HepG2 (cell line): ENCODE data around the gene ELL. TPM values are rescaled to one million over a fixed set of nuclear protein-coding genes. Genes with fewer than 3 reads are reported as not detected.

Experiments used
- ATAC-seq: fragments of 200-7000 bp; cut with Tn5 transposase; 3 replicates; pipeline ENCODE4 v1.9.1; 2020; ENCODE audit warnings: mild to moderate bottlenecking, moderate library complexity
- BruUV-seq: library from RNA; stranded (reverse); fragments of 400-500 nt; replicated peaks from 2 replicates; lab custom pipeline; 2021; lab: Mats Ljungman, UMichigan
- CTCF ChIA-PET: fragments of 300-600 bp; formaldehyde crosslinking; extraction: SDS; loops from one replicate; lab custom pipeline; 2021; ENCODE audit warnings: low total read pairs, inconsistent platforms, low intra/inter-chr PET ratio; lab: Yijun Ruan, JAX
- POLR2A ChIA-PET: fragments of 350-600 bp; sonication (Branson Sonifier 250); formaldehyde crosslinking; loops from one replicate; lab custom pipeline; 2020; ENCODE audit warnings: antibody characterized with exemption, inconsistent platforms; lab: Yijun Ruan, JAX
- DNase-seq: peaks from one replicate; pipeline ENCODE4 v3.0.0-alpha.2; 2015; ENCODE audit warnings: low spot score
- FAIRE-seq: peaks from 3 replicates; lab custom pipeline; 2011; peaks lifted over from hg19 to GRCh38; lab: Jason Lieb, UNC
- H2AFZ ChIP-seq: one replicate; pipeline ENCODE4 v1.6.1; 2011; ENCODE audit warnings: low read length, inconsistent platforms
- H3K27ac ChIP-seq: fragments of 300-600 bp; 3 replicates; pipeline ENCODE4 v1.8.0; 2011; ENCODE audit warnings: mixed run types, mild to moderate bottlenecking, mixed read lengths, low read length, inconsistent platforms; ENCODE audit not compliant: insufficient read depth; ENCODE audit errors: extremely low read length
- H3K27me3 ChIP-seq, 2 experiments: fragments of 200-600 bp in 1 of 2; 2 replicates in 1 of 2; 3 replicates in 1 of 2; pipeline versions ENCODE4 v1.6.0 to v1.8.0; 2011; ENCODE audit warnings: low read length in 2 of 2, mild to moderate bottlenecking in 2 of 2, moderate library complexity in 2 of 2, inconsistent platforms in 1 of 2; ENCODE audit not compliant: insufficient read depth in 2 of 2, control insufficient read depth in 1 of 2
- H3K36me3 ChIP-seq, 2 experiments: fragments of 200-600 bp in 1 of 2; replicated peaks in 1 of 2; 2 replicates in 1 of 2; 3 replicates in 1 of 2; pipeline versions ENCODE4 v1.5.1 to v1.8.0; 2011; ENCODE audit warnings: low read length in 2 of 2, inconsistent platforms in 1 of 2; ENCODE audit not compliant: insufficient read depth in 2 of 2, control insufficient read depth in 1 of 2
- H3K4me1 ChIP-seq: 2 replicates; pipeline ENCODE4 v1.5.1; 2012; ENCODE audit warnings: low read length, inconsistent platforms; ENCODE audit not compliant: insufficient read depth
- H3K4me2 ChIP-seq: 2 replicates; pipeline ENCODE4 v1.6.0; 2011; ENCODE audit warnings: low read depth, low read length, inconsistent platforms
- H3K4me3 ChIP-seq, 3 experiments: fragments of 200-600 bp in 1 of 3; sonication (generic), shearing (Covaris generic) in 1 of 3; replicated peaks in 1 of 3; 2 replicates each; pipeline ENCODE4 v1.5.1; 2011 to 2016; ENCODE audit warnings: low read length in 3 of 3, inconsistent platforms in 2 of 3, low read depth in 2 of 3, mild to moderate bottlenecking in 2 of 3, control low read depth in 1 of 3, mixed read lengths in 1 of 3; ENCODE audit not compliant: insufficient read depth in 1 of 3
- H3K79me2 ChIP-seq: one replicate; pipeline ENCODE4 v1.6.1; 2011; ENCODE audit warnings: low read length, inconsistent platforms; ENCODE audit not compliant: insufficient read depth
- H3K9ac ChIP-seq: 2 replicates; pipeline ENCODE4 v1.6.0; 2011; ENCODE audit warnings: mild to moderate bottlenecking, low read depth, low read length, inconsistent platforms; ENCODE audit not compliant: insufficient read depth
- H3K9me3 ChIP-seq: 2 replicates; pipeline ENCODE4 v1.5.1; 2012; ENCODE audit warnings: mild to moderate bottlenecking, low read length
- H4K20me1 ChIP-seq: 2 replicates; pipeline ENCODE4 v1.6.0; 2011; ENCODE audit warnings: inconsistent platforms, mild to moderate bottlenecking, low read length, moderate library complexity; ENCODE audit not compliant: insufficient read depth
- BCLAF1 ChIP-seq: fragments of 450-650 bp; IDR thresholded peaks from 2 replicates; pipeline ENCODE4 v1.6.1; 2017; ENCODE audit warnings: mild to moderate bottlenecking
- POLR2G ChIP-seq: fragments of 200-400 bp; formaldehyde crosslinking; IDR thresholded peaks from 2 replicates; pipeline ENCODE4 v1.6.1; 2018; ENCODE audit warnings: mild to moderate bottlenecking, low read depth, low read length, moderate library complexity
- PPARG ChIP-seq: conservative IDR thresholded peaks from 2 replicates; pipeline ENCODE4 v1.6.1; 2016; ENCODE audit warnings: missing biosample characterization, missing genetic modification reagents
- RFX3 ChIP-seq: IDR thresholded peaks from 2 replicates; pipeline ENCODE4 v1.6.1; 2016; ENCODE audit warnings: missing biosample characterization, missing genetic modification reagents
- XRCC5 ChIP-seq: fragments of 200-400 bp; formaldehyde crosslinking; optimal IDR thresholded peaks from 2 replicates; pipeline ENCODE3; 2017; ENCODE audit warnings: mild to moderate bottlenecking, low read length
- ZBTB39 ChIP-seq: sonication (generic); formaldehyde crosslinking; IDR thresholded peaks from 2 replicates; pipeline ENCODE4 v1.5.0; 2020; ENCODE audit warnings: missing genetic modification reagents
- ZFP36 ChIP-seq: fragments of 150-350 bp; IDR thresholded peaks from 2 replicates; pipeline ENCODE4 v1.6.1; 2018; ENCODE audit warnings: borderline replicate concordance, low read length, low read depth; ENCODE audit not compliant: partially characterized antibody
- ZMYM3 ChIP-seq: sonication (generic); formaldehyde crosslinking; IDR thresholded peaks from 2 replicates; pipeline ENCODE4 v1.5.1; 2020; ENCODE audit warnings: mild to moderate bottlenecking, missing genetic modification reagents
- ZNF3 ChIP-seq: IDR thresholded peaks from 2 replicates; pipeline ENCODE4 v1.7.0; 2017; ENCODE audit warnings: inconsistent platforms
- ZNF652 ChIP-seq: IDR thresholded peaks from 2 replicates; pipeline ENCODE4 v1.6.1; 2016; ENCODE audit warnings: low read depth, borderline replicate concordance
- ZNF780A ChIP-seq: sonication (generic); formaldehyde crosslinking; IDR thresholded peaks from 2 replicates; pipeline ENCODE4 v1.8.0; 2022; ENCODE audit warnings: mild to moderate bottlenecking, missing genetic modification reagents, moderate library complexity
- WGBS: methylation state at CpG from one replicate; pipeline ENCODE4 v1.1.6; 2017; ENCODE audit warnings: low lambda C conversion rate; 5-methylcytosine and 5-hydroxymethylcytosine counted together
- in situ Hi-C: cut with HindIII; loops from 2 replicates; pipeline ENCODE4 v1.10.0; 2017; ENCODE audit warnings: low pct_unique_long_range_greater_than_20kb; ENCODE audit not compliant: extremely low pct_ligation_motif_present
- intact Hi-C: fragments of 100-400 bp; cut with micrococcal nuclease; formaldehyde crosslinking; loops from one replicate; pipeline ENCODE4 v1.10.0; 2022; ENCODE audit not compliant: unreplicated experiment
- polyA plus RNA-seq, 8 experiments: library from polyadenylated mRNA; depleted of rRNA in 3 of 8; stranded (reverse) in 7 of 8; unstranded in 1 of 8; fragments of >200 nt; fragmentation: Illumina TruSeq in 4 of 8; extraction: Trizol in 4 of 8; gene quantifications; 2 replicates each; pipeline versions ENCODE4 v1.2.1 to v1.2.3, GENCODE V29; 2011 to 2016; ENCODE audit warnings: low read depth in 4 of 8, missing spikeins in 1 of 8, mixed read lengths in 1 of 8; ENCODE audit not compliant: insufficient read depth in 1 of 8
- total RNA-seq, 5 experiments: library from RNA; depleted of rRNA; stranded (reverse); fragments of >200 nt; fragmentation: Illumina TruSeq; extraction: Trizol; gene quantifications; 2 replicates each; pipeline ENCODE4 v1.2.3, GENCODE V29; 2016; ENCODE audit warnings: low read depth in 1 of 5

Gene ELL
- total and polyA plus RNA-seq, 2 of the 13 experiments (the other 11 are each of a cell fraction or from before 2014, with no cell fraction given): 3.7 to 5.4 TPM

GRCh38 chr19:18397242-18398202 lies 124.3 kb downstream of the ELL start, which contains the start of gene LRRC25:
Gene LRRC25 (minus strand): TSS chr19:18397622. CDS start chr19:18396963, 659 bp downstream.
- H2AFZ ChIP-seq: no peak within 1 kb of the TSS
- peak within 1 kb of the TSS; percentile 83 for H3K4me2 ChIP-seq
- peak within 1 kb of the TSS in 2 of 3 experiments; percentile 15 to 60; a peak in 4 of 6 replicates for H3K4me3 ChIP-seq
- no peaks in the 10 kb centered on the region for H3K9me3 ChIP-seq
- H3K9ac ChIP-seq: peak within 1 kb of the TSS; percentile 52
- DNase-seq: no peak
- FAIRE-seq: no peak
- no TSS peak for BruUV-seq
- ATAC-seq: peak; percentile 30
- H3K27me3 ChIP-seq: peaks cover 0 to 17% of the 10 kb centered on the region in 2 experiments; a peak in 4 of 5 replicates
- no peak within 1 kb of the TSS for H3K27ac ChIP-seq
- POLR2A ChIA-PET: interaction anchor here (1.1 to 2.5 kb wide), 4 partner anchors 9 to 17 kb away, joined by 3 to 12 read pairs (median 8); partner anchors contain the start of gene GDF15
- WGBS: 34% methylated on average over 21 of the region's 33 CpGs
- intact Hi-C loops: no loop called here
- H3K36me3 ChIP-seq: no peaks in the 10 kb centered on the region
- H3K79me2 ChIP-seq: no peaks in the 10 kb centered on the region
- peak; percentile 24; the same call in 1 of the 2 replicates for TF ChIP-seq ZMYM3 (CRISPR knock-in tag)
- no peak for TF ChIP-seq POLR2G
- no peak for TF ChIP-seq PPARG (CRISPR knock-in tag)
- peak; percentile 75 for TF ChIP-seq ZFP36
- TF ChIP-seq XRCC5: peak; percentile 1
- no peak for TF ChIP-seq ZBTB39 (CRISPR knock-in tag)
- peak; percentile 71; the same call in 1 of the 2 replicates for TF ChIP-seq ZNF652 (CRISPR knock-in tag)
- TF ChIP-seq BCLAF1: no peak
- no peak for TF ChIP-seq ZNF780A (CRISPR knock-in tag)
- peak; percentile 71 for TF ChIP-seq RFX3 (CRISPR knock-in tag)
- TF ChIP-seq ZNF3: peak; percentile 93
- TF ChIP-seq, all 625 proteins: peak for 6
- in situ Hi-C loops: no loop called here
- Histone ChIP-seq H3K4me1 (peaks cover 52% of the 10 kb centered on the region), H4K20me1 (no peaks in the 10 kb centered on the region)
- CTCF ChIA-PET: no interaction called here
